ACC112 (cell line): ENCODE measurements around the gene TSC22D2.

Source experiments
- H2AFZ ChIP-seq: fragments of 200-600 bp; sonication (generic); one replicate; pipeline ENCODE4 v1.6.0; 2017; ENCODE audit warnings: antibody characterized with exemption, low read length; ENCODE audit not compliant: unreplicated experiment
- H3K27ac ChIP-seq: fragments of 200-600 bp; sonication (generic); 2 replicates; pipeline ENCODE4 v1.5.1; 2014; ENCODE audit warnings: low read depth, mild to moderate bottlenecking, antibody characterized with exemption, low read length, moderate library complexity
- H3K27me3 ChIP-seq: fragments of 200-600 bp; sonication (generic); 2 replicates; pipeline ENCODE4 v1.6.1; 2014; ENCODE audit warnings: mild to moderate bottlenecking, antibody characterized with exemption, low read length, moderate library complexity, mixed read lengths; ENCODE audit not compliant: insufficient read depth
- H3K36me3 ChIP-seq: fragments of 200-600 bp; sonication (generic); 2 replicates; pipeline ENCODE4 v1.6.1; 2016; ENCODE audit warnings: mild to moderate bottlenecking, antibody characterized with exemption, low read length, moderate library complexity, mixed read lengths; ENCODE audit not compliant: insufficient read depth
- H3K4me1 ChIP-seq: fragments of 200-600 bp; sonication (generic); one replicate; pipeline ENCODE4 v1.6.1; 2016; ENCODE audit warnings: low read length, mixed read lengths; ENCODE audit not compliant: insufficient read depth, unreplicated experiment, control insufficient read depth
- H3K4me3 ChIP-seq: fragments of 200-600 bp; sonication (generic); 2 replicates; pipeline ENCODE4 v1.5.1; 2014; ENCODE audit warnings: mild to moderate bottlenecking, low read depth, low read length
- H3K79me2 ChIP-seq: fragments of 200-600 bp; sonication (generic); one replicate; pipeline ENCODE4 v1.6.0; 2016; ENCODE audit warnings: low read length; ENCODE audit not compliant: control insufficient read depth, unreplicated experiment, insufficient read depth

The TSC22D2 gene

DNA sequence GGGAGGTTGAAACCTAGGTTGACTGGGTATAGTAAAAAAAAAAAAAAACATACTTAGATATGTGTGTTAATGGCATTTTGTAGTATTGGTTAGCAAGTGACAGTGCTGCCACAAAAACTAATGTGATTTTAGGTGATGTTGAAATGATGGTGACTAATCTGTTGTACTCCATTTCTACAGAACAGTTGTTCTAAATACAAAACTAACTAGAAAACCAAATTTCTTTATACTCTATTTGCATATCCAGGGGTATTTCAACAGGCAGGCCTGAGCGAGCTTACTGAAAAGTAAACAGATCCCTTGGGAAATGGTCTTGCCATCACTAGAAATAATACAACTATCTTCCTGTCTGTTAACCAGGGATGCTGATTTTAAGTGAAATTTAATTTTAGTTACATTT, 20.5 kb downstream of the TSC22D2 start:
- H3K27ac ChIP-seq: no peak overlapping the region
- no peaks in the 10 kb centered on the region for H3K27me3 ChIP-seq
- peaks cover 4% of the 10 kb centered on the region for H3K36me3 ChIP-seq
- H3K79me2 ChIP-seq: peaks cover 79% of the 10 kb centered on the region
- peaks cover 12% of the 10 kb centered on the region for H3K4me1 ChIP-seq
- no peak overlapping the region for H2AFZ ChIP-seq
- H3K4me3 ChIP-seq: no peak overlapping the region

DNA sequence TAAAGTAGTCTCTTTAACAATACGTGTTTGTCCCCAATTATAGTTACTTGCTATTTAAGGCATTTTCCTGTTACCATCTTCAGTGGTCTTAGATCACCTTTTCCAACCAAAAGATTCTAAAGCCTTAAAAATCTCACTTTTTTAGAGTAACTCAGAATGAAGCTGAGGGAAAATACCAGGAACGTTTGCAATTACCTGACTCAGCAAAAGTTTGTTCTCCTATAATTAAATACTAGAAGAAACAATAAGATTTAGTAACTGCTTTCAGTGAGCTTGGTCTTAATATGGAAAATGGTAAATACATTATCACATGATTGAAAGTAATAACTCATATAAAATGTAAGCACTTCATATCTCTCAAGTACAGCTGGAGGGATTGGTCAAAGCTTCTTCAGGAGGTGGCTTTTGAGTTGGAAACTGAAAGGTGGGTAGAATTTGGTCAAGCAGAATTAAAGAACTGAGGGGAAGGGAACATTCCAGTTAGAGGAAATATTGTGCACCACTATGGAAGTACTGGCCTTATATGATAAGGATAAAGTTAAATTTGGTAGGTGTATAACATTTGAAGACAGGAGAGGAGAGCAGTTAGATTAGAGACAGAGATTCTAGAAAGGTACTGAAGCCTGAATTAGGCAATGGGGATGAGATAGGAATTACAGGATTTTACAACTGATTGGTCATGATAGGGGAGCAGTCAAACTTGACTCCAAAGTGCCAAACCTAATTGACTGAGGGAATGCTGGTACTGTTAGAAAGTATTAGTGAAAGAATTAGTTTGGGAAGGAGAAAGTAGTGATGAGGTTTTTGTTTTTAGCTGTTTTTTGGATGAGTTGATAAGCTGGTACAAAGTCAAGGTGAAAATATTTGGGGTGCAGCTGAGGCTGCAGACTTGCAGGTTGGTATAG, 21.9 kb downstream of the TSC22D2 start:
- H3K27me3 ChIP-seq: no peaks in the 10 kb centered on the region
- peaks cover 12% of the 10 kb centered on the region for H3K4me1 ChIP-seq
- H3K27ac ChIP-seq: no peak overlapping the region
- no peak overlapping the region for H2AFZ ChIP-seq
- H3K36me3 ChIP-seq: no peaks in the 10 kb centered on the region; the same call in 1 of the 2 replicates
- no peak overlapping the region for H3K4me3 ChIP-seq
- peaks cover 79% of the 10 kb centered on the region for H3K79me2 ChIP-seq

DNA sequence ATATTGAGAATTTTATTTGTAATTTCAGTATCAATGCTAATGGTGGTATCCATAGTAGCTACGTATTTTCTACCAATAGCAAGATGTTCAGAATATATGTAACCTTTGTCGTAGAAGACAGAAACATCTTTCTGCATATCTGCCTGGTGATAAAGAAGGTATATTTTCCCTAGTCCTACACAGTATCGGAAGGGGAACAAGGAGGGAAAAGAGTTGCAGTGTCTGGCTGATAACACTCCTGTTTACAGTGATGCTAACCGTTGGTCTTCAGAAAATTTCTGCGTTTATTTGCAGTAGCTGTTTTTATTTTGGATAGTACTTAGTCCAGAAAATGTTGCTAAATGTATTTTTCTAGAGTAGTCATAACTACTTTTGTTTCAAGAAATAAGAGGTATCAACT, 25.2 kb downstream of the TSC22D2 start:
- Histone ChIP-seq H3K27me3 (no peaks in the 10 kb centered on the region), H3K4me1 (peaks cover 12% of the 10 kb centered on the region), H3K27ac (no peak overlapping the region), H3K36me3 (0 out of 2 replicates have a peak, but pooled peaks cover 3% of the 10 kb centered on the region), H3K79me2 (peaks cover 67% of the 10 kb centered on the region), H3K4me3 (no peak overlapping the region), H2AFZ (no peak overlapping the region)

DNA sequence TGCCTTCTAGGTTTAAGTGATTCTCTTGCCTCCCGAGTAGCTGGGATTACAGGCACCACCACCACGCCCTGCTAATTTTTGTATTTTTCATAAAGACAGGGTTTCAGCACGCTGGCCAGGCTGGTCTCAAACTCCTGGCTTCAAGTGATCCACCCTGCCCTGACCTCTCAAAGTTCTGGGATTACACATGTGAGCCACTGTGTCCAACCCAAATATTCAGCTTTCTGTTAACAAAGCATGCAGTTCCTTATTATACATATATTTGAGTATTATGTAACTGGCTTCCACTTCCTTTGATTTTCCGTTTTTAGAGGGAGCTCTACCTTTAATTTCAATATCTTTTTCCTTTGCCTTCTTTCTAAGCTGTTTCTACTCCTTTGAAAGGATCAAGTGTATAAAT, 26.1 kb downstream of the TSC22D2 start:
- Histone ChIP-seq H3K4me1 (peaks cover 11% of the 10 kb centered on the region), H3K36me3 (0 out of 2 replicates have a peak, but pooled peaks cover 3% of the 10 kb centered on the region), H3K27ac (no peak overlapping the region), H2AFZ (no peak overlapping the region), H3K79me2 (peaks cover 65% of the 10 kb centered on the region), H3K4me3 (no peak overlapping the region), H3K27me3 (no peaks in the 10 kb centered on the region)

GRCh38 chr3:150436161-150436560, 28.1 kb downstream of the TSC22D2 start:
- peaks cover 14% of the 10 kb centered on the region for H3K4me1 ChIP-seq
- peaks cover 61% of the 10 kb centered on the region for H3K79me2 ChIP-seq
- no peak overlapping the region for H2AFZ ChIP-seq
- no peak overlapping the region for H3K4me3 ChIP-seq
- no peak overlapping the region for H3K27ac ChIP-seq
- H3K36me3 ChIP-seq: 0 out of 2 replicates have a peak, but pooled peaks cover 3% of the 10 kb centered on the region
- H3K27me3 ChIP-seq: no peaks in the 10 kb centered on the region

DNA sequence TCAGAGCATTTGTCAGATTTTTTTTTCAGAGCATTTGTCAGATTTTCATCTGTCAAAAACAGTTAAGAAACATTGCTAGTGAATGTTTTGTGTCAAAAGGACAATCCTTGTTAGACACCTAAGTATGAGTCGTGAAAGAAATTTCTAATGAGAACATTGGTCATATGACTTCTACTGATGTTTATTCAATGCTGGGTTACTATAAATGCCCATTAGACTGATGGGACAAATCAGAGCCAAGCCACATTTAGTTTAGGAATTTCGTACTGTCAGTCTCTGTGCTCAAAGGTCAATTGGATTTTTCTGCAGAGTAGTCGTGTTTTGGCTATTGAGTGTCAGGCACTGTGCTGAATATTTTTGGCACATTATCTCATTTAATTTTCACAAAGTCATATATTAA, 31.6 kb downstream of the TSC22D2 start:
- no peak overlapping the region for H2AFZ ChIP-seq
- 0 out of 2 replicates have a peak, but pooled peaks cover 11% of the 10 kb centered on the region for H3K36me3 ChIP-seq
- H3K27ac ChIP-seq: no peak overlapping the region
- no peaks in the 10 kb centered on the region for H3K27me3 ChIP-seq
- H3K79me2 ChIP-seq: peaks cover 70% of the 10 kb centered on the region
- H3K4me3 ChIP-seq: no peak overlapping the region
- peaks cover 30% of the 10 kb centered on the region for H3K4me1 ChIP-seq

GRCh38 chr3:150443331-150443741, 35.2 kb downstream of the TSC22D2 start:
- H3K27me3 ChIP-seq: no peaks in the 10 kb centered on the region
- H3K4me1 ChIP-seq: peaks cover 50% of the 10 kb centered on the region
- no peak overlapping the region for H2AFZ ChIP-seq
- peaks cover 79% of the 10 kb centered on the region for H3K79me2 ChIP-seq
- no peak overlapping the region for H3K4me3 ChIP-seq
- H3K27ac ChIP-seq: peak overlapping the region; percentile 59
- H3K36me3 ChIP-seq: 0 out of 2 replicates have a peak, but pooled peaks cover 9% of the 10 kb centered on the region

DNA sequence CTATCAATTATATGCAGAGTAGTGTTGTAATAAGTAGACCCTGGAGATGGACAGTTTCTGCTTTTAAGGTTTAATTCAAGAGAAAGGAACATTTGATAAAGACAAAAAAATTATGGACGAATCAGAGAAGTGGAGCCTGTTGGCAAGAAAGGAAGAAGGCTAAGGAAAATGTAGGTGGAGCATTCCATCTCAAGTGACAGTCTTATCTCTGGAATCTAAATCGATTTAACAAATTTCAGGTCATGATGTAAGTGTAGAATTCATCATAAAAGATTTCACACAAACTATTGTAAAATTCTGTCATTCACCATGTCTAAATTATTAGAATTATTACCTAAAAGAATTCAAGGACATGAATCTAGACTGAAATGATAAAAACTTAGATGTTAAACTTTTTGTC, 36.3 kb downstream of the TSC22D2 start:
- Histone ChIP-seq H3K27me3 (no peaks in the 10 kb centered on the region), H3K27ac (no peak overlapping the region), H3K4me3 (no peak overlapping the region), H3K36me3 (0 out of 2 replicates have a peak, but pooled peaks cover 9% of the 10 kb centered on the region), H2AFZ (no peak overlapping the region), H3K4me1 (peaks cover 51% of the 10 kb centered on the region), H3K79me2 (peaks cover 78% of the 10 kb centered on the region)

DNA sequence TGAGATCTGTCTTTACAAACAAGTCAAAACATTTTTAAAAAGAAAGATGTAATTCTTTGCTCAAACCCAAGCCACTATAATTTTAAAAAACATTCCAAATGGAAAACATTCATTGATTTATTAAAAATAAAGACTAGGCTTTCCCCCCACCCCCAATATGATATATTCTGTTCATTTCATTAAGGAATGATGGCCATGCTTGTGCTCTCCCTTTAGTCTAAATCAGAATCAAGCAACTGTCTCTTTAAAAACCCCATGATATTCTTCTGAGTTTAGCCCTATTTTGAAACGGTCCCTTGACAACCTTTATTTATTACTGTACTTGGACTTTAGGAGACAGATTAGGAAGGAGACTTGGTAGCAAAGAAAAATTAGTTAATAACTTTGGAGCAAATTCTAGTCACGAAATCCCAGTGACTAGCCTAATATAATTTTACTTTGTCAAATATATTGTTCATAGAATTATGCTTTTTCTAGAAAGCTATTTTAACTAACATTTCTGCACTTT, 38.4 kb downstream of the TSC22D2 start:
- peaks cover 58% of the 10 kb centered on the region for H3K4me1 ChIP-seq
- no peaks in the 10 kb centered on the region for H3K27me3 ChIP-seq
- H3K79me2 ChIP-seq: peaks cover 83% of the 10 kb centered on the region
- peak overlapping the region; percentile 60 for H3K27ac ChIP-seq
- H3K36me3 ChIP-seq: 0 out of 2 replicates have a peak, but pooled peaks cover 9% of the 10 kb centered on the region
- H2AFZ ChIP-seq: no peak overlapping the region
- no peak overlapping the region for H3K4me3 ChIP-seq

GRCh38 chr3:150447084-150447483, 39.0 kb downstream of the TSC22D2 start:
- Histone ChIP-seq H3K36me3 (0 out of 2 replicates have a peak, but pooled peaks cover 9% of the 10 kb centered on the region), H3K27ac (peak overlapping the region; percentile 60), H3K79me2 (peaks cover 83% of the 10 kb centered on the region), H2AFZ (no peak overlapping the region), H3K4me3 (no peak overlapping the region), H3K4me1 (peaks cover 58% of the 10 kb centered on the region), H3K27me3 (no peaks in the 10 kb centered on the region)
